Effector memory CD4-positive, alpha-beta T cell (primary cell): ENCODE results near the gene CNPY1.

Source experiments
- DNase-seq, 3 donors: peaks; one replicate each; pipeline ENCODE4 v3.0.0-alpha.2; 2020
- H3K27ac ChIP-seq: 2 replicates; pipeline ENCODE4 v1.7.0; 2013; ENCODE audit warnings: mild to moderate bottlenecking, low read length, moderate library complexity; ENCODE audit not compliant: insufficient read depth, poor library complexity, severe bottlenecking
- H3K27me3 ChIP-seq: replicated peaks from 2 replicates; pipeline ENCODE4 v1.7.0; 2013; ENCODE audit warnings: mild to moderate bottlenecking, low read length; ENCODE audit not compliant: insufficient read depth, control insufficient read depth, poor library complexity, severe bottlenecking
- H3K36me3 ChIP-seq: 2 replicates; pipeline ENCODE4 v1.7.0; 2013; ENCODE audit warnings: mild to moderate bottlenecking, low read length, moderate library complexity; ENCODE audit not compliant: control insufficient read depth, insufficient read depth
- H3K4me1 ChIP-seq: 2 replicates; pipeline ENCODE4 v1.7.0; 2013; ENCODE audit warnings: low read length, mild to moderate bottlenecking; ENCODE audit not compliant: control insufficient read depth, insufficient read depth, poor library complexity, severe bottlenecking
- H3K4me3 ChIP-seq: 2 replicates; pipeline ENCODE4 v1.7.0; 2013; ENCODE audit warnings: low read length, low read depth, mild to moderate bottlenecking; ENCODE audit not compliant: insufficient read depth, poor library complexity, severe bottlenecking
- H3K9me3 ChIP-seq: 2 replicates; pipeline ENCODE4 v1.7.0; 2013; ENCODE audit warnings: mild to moderate bottlenecking, low read length, moderate library complexity; ENCODE audit not compliant: control insufficient read depth

CNPY1 gene

GRCh38 chr7:155454183-155455112 lies 91.9 kb downstream of the CNPY1 start:
- no peaks in the 10 kb centered on the region for H3K36me3 ChIP-seq
- no peak overlapping the region for H3K27ac ChIP-seq
- no peak overlapping the region for H3K4me3 ChIP-seq
- H3K4me1 ChIP-seq: peaks cover 16% of the 10 kb centered on the region
- no peaks in the 10 kb centered on the region for H3K9me3 ChIP-seq
- no peak for DNase-seq
- H3K27me3 ChIP-seq: peaks cover 71% of the 10 kb centered on the region

- Histone ChIP-seq H3K27ac (no peak overlapping the region), H3K4me3 (no peak overlapping the region), H3K4me1 (peaks cover 16% of the 10 kb centered on the region), H3K9me3 (no peaks in the 10 kb centered on the region), H3K36me3 (no peaks in the 10 kb centered on the region), H3K27me3 (peaks cover 75% of the 10 kb centered on the region)
- no peak for DNase-seq
Measured at GRCh38 chr7:155453296-155454182, 92.8 kb downstream of the CNPY1 start.

- no peak for DNase-seq
- Histone ChIP-seq H3K36me3 (no peaks in the 10 kb centered on the region), H3K4me3 (no peak overlapping the region), H3K9me3 (no peaks in the 10 kb centered on the region), H3K4me1 (peaks cover 11% of the 10 kb centered on the region), H3K27ac (no peak overlapping the region), H3K27me3 (peaks cover 71% of the 10 kb centered on the region)
Measured at GRCh38 chr7:155452505-155453295, 93.7 kb downstream of the CNPY1 start.

GRCh38 chr7:155451840-155452239 lies 94.5 kb downstream of the CNPY1 start:
- Histone ChIP-seq H3K4me1 (peaks cover 7% of the 10 kb centered on the region), H3K4me3 (no peak overlapping the region), H3K36me3 (no peaks in the 10 kb centered on the region), H3K27ac (no peak overlapping the region), H3K9me3 (no peaks in the 10 kb centered on the region), H3K27me3 (peaks cover 66% of the 10 kb centered on the region)
- DNase-seq: no peak
